SU-DHL-6 (cell line): ENCODE measurements around the gene WIPF1.
A peak's percentile ranks its signal among the peaks of the same experiment; 100 is the strongest.

Experiments
- EZH2phosphoT487 ChIP-seq: fragments of 200-600 bp; sonication (generic), shearing (Covaris generic); conservative IDR thresholded peaks from 2 replicates; pipeline ENCODE4 v1.6.1; 2018; ENCODE audit warnings: mild to moderate bottlenecking, antibody characterized with exemption, low read length, moderate library complexity, mixed read lengths
- TF ChIP-seq, protein P1 (sequence below): fragments of 200-600 bp; sonication (generic); IDR thresholded peaks from one replicate; pipeline ENCODE4 v1.5.1; 2017; ENCODE audit warnings: antibody characterized with exemption, mild to moderate bottlenecking, low read length, moderate library complexity; ENCODE audit not compliant: insufficient read depth, poor library complexity, severe bottlenecking

DNA sequence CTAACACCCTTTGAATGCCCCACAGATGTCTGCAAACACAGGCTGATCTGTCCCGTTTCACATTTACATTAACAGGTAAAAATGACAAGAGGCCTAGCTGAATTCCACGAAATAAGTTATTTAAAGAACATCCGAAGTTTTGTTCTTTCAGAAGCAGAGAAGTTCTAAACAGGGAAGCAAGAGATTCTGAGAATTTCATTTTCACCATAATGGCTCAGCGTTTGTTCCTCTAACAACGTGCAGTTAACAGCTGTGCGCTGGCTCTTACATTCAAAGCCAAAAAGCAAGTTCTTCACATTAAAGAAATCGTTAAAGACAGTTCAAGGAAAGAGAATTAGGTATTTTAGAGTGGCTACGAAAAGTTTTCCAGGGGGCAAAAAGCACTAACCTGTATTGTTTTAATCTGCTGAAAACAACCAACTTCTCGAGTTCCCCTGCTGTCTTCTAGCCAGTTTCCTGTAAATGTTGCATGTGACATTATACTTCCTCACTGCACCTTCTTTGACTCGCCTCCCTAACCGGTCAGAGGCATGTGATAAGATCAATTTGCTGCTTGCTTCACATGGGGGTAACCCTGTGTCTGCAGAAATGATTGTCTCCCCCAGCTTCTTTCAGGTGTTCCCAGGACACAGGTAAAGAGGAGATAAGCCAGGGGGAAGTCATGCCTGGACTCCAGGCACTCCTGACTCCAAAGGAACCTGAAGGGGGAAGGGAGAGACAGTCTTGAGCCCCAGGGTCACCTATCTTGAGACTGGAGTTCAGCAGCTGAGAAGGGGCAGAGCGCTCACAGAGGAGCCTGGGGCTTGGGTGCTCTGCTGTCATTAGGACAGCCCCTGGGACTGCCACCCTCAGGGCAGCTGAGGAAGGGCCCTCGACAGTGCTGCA lies 36.8 kb upstream of the WIPF1 start:
- TF ChIP-seq, protein P1, sequence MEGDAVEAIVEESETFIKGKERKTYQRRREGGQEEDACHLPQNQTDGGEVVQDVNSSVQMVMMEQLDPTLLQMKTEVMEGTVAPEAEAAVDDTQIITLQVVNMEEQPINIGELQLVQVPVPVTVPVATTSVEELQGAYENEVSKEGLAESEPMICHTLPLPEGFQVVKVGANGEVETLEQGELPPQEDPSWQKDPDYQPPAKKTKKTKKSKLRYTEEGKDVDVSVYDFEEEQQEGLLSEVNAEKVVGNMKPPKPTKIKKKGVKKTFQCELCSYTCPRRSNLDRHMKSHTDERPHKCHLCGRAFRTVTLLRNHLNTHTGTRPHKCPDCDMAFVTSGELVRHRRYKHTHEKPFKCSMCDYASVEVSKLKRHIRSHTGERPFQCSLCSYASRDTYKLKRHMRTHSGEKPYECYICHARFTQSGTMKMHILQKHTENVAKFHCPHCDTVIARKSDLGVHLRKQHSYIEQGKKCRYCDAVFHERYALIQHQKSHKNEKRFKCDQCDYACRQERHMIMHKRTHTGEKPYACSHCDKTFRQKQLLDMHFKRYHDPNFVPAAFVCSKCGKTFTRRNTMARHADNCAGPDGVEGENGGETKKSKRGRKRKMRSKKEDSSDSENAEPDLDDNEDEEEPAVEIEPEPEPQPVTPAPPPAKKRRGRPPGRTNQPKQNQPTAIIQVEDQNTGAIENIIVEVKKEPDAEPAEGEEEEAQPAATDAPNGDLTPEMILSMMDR, result peak; percentile 50
- TF ChIP-seq EZH2phosphoT487, result no peak
